IPS-11a (cell line): ENCODE results near the gene OLA1.

Experiments used
- H3K4me3 ChIP-seq: one replicate; pipeline ENCODE4 v1.5.1; 2013; ENCODE audit warnings: low read depth, low read length, control low read depth

Gene OLA1

GRCh38 chr2:174180726-174181236 lies 67.6 kb downstream of the OLA1 start:
- no peak overlapping the region for H3K4me3 ChIP-seq

- H3K4me3 ChIP-seq: no peak overlapping the region
Measured at GRCh38 chr2:174180165-174180724, 68.1 kb downstream of the OLA1 start.

- H3K4me3 ChIP-seq: no peak overlapping the region
Measured at GRCh38 chr2:174177316-174177890, 70.9 kb downstream of the OLA1 start.

GRCh38 chr2:174176898-174177297 lies 71.4 kb downstream of the OLA1 start:
- no peak overlapping the region for H3K4me3 ChIP-seq

- no peak overlapping the region for H3K4me3 ChIP-seq
Measured at GRCh38 chr2:174174741-174175140, 73.6 kb downstream of the OLA1 start.

GRCh38 chr2:174172802-174173355 lies 75.5 kb downstream of the OLA1 start:
- H3K4me3 ChIP-seq: no peak overlapping the region

GRCh38 chr2:174171686-174172445 lies 76.5 kb downstream of the OLA1 start:
- H3K4me3 ChIP-seq: no peak overlapping the region

- no peak overlapping the region for H3K4me3 ChIP-seq
Measured at GRCh38 chr2:174169372-174169771, 79.0 kb downstream of the OLA1 start.

GRCh38 chr2:174166261-174166660 lies 82.1 kb downstream of the OLA1 start:
- no peak overlapping the region for H3K4me3 ChIP-seq

GRCh38 chr2:174161490-174161889 lies 86.8 kb downstream of the OLA1 start:
- H3K4me3 ChIP-seq: no peak overlapping the region

- no peak overlapping the region for H3K4me3 ChIP-seq
Measured at GRCh38 chr2:174158003-174158402, 90.3 kb downstream of the OLA1 start.

- no peak overlapping the region for H3K4me3 ChIP-seq
Measured at GRCh38 chr2:174157053-174157452, 91.3 kb downstream of the OLA1 start.

GRCh38 chr2:174153757-174154680 lies 94.3 kb downstream of the OLA1 start:
- H3K4me3 ChIP-seq: no peak overlapping the region

GRCh38 chr2:174149530-174149929 lies 98.8 kb downstream of the OLA1 start:
- H3K4me3 ChIP-seq: no peak overlapping the region

- no peak overlapping the region for H3K4me3 ChIP-seq
Measured at GRCh38 chr2:174148833-174149232, 99.5 kb downstream of the OLA1 start.

- no peak overlapping the region for H3K4me3 ChIP-seq
Measured at GRCh38 chr2:174145827-174146226, 102.5 kb downstream of the OLA1 start.

- H3K4me3 ChIP-seq: no peak overlapping the region
Measured at GRCh38 chr2:174142290-174142689, 106.0 kb downstream of the OLA1 start.

- no peak overlapping the region for H3K4me3 ChIP-seq
Measured at GRCh38 chr2:174138161-174138560, 110.2 kb downstream of the OLA1 start.

- H3K4me3 ChIP-seq: no peak overlapping the region
Measured at GRCh38 chr2:174135981-174136380, 112.4 kb downstream of the OLA1 start.

- no peak overlapping the region for H3K4me3 ChIP-seq
Measured at GRCh38 chr2:174125090-174125489, 123.2 kb downstream of the OLA1 start.

GRCh38 chr2:174124181-174124580 lies 124.2 kb downstream of the OLA1 start:
- H3K4me3 ChIP-seq: no peak overlapping the region
